GM12891 (cell line): ENCODE results near the gene PNPLA5.

Experiments
- POLR2A ChIP-seq: IDR thresholded peaks from 2 replicates; pipeline ENCODE4 v1.6.1; 2011; ENCODE audit warnings: low read depth, low read length, control low read depth
- POLR2AphosphoS5 ChIP-seq: IDR thresholded peaks from 2 replicates; pipeline ENCODE4 v1.6.1; 2011; ENCODE audit warnings: low read depth, low read length, control low read depth

DNA sequence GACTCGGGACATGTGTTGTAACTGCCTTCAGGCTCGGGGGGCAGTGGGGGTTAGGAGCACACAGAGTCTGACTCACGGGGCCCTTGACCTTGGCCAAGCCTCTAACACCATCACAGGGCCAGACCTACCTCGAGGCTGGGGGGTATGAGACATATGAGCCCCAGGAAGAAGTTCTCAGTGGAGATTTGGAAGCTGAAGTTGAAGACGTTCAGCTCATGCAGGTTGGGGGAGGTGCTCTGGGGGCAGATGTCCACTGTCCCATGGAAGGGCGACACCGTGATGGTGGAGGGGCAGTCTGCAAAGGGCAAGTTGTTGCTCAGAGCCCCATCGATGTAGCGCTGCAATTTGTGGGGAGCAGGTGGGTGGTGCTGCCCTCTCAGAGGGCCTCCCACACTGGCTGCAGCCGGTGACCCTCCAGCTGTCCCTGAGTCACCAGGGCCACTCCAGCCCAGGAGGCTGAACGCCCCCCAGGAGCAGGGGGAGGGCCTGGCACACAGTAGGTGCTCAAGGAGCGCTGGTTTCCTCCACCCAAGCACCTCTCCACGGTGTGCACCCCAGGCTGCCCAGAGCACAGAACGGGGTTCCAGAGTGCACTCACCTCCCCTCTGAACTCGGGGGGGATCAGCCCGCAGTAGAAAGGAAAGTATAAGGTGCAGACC lies 2.5 kb downstream of the PNPLA5 start:
- TF ChIP-seq POLR2AphosphoS5 = no peak
- TF ChIP-seq POLR2A = no peak
